Epithelial cell of esophagus (primary cell): Measurements from ENCODE around the gene NPR2.

Experiments
- DNase-seq: peaks from one replicate; pipeline ENCODE4 v3.0.0; 2010; ENCODE audit warnings: low read depth
- H3K4me3 ChIP-seq: 2 replicates; pipeline ENCODE4 v1.5.1; 2011; ENCODE audit warnings: mild to moderate bottlenecking, low read length, control low read depth
- TF ChIP-seq, protein P1 (sequence below): IDR thresholded peaks from 2 replicates; pipeline ENCODE4 v1.5.1; 2011; ENCODE audit warnings: low read depth, mild to moderate bottlenecking, low read length, control low read depth, inconsistent platforms; ENCODE audit not compliant: insufficient read depth; ENCODE audit errors: missing control alignments

Gene NPR2

GRCh38 chr9:35798658-35799374, 7.4 kb downstream of the NPR2 start:
- peak; percentile 99 for DNase-seq
- TF ChIP-seq, protein P1, sequence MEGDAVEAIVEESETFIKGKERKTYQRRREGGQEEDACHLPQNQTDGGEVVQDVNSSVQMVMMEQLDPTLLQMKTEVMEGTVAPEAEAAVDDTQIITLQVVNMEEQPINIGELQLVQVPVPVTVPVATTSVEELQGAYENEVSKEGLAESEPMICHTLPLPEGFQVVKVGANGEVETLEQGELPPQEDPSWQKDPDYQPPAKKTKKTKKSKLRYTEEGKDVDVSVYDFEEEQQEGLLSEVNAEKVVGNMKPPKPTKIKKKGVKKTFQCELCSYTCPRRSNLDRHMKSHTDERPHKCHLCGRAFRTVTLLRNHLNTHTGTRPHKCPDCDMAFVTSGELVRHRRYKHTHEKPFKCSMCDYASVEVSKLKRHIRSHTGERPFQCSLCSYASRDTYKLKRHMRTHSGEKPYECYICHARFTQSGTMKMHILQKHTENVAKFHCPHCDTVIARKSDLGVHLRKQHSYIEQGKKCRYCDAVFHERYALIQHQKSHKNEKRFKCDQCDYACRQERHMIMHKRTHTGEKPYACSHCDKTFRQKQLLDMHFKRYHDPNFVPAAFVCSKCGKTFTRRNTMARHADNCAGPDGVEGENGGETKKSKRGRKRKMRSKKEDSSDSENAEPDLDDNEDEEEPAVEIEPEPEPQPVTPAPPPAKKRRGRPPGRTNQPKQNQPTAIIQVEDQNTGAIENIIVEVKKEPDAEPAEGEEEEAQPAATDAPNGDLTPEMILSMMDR = no peak
- no peak overlapping the region for H3K4me3 ChIP-seq

DNA sequence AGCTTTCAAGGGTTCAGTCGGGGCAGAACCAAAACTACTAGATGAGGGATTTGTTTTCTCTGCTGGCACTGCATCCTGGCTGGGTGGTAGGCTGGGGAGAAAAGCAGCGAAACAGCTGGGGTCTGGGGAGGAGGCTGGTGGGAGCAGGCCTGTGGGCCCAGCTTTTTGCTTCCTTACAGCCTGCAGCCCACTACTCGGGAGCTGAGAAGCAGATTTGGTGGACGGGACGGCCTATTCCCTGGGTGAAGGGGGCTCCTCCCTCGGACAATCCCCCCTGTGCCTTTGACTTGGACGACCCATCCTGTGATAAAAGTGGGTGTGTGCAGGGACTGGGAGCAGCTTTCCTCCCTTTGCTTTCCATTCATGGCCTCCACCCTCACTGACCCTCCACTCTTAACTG, 9.1 kb downstream of the NPR2 start:
- TF ChIP-seq, protein P1 = no peak
- DNase-seq = no peak
- H3K4me3 ChIP-seq = no peak overlapping the region

DNA sequence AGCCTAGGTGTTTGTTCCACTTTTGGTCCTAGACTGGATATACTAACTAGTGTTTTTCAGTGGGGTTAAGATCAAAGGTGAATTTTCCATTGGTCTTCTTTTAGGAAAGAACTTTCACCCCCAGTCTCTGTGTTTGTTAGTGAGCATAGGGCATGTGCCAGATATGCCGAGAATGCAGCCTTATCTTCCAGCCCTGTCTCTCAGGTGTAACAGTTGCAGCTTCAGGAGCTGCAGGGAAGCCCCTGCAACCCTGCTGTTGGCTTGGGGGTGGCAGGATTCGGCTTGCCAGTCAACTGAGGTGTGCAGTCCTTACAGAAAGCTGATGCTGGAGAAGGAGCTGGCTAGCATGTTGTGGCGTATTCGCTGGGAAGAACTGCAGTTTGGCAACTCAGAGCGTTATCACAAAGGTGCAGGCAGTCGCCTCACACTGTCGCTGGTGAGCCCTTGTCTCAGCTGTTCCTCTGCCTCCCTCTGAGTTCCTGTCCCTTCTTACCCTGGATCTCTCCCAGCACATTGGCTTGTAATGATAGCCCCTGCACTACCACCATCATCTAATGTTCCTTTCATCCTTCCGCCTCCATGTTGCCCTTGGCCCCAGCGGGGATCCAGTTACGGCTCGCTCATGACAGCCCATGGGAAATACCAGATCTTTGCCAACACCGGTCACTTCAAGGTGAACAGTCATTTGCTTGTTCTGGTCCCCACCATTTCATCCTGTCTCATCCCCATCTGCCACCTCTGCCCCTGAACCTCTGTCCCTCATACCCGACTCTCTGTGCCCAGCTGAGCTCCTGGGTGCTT, 10.1 kb downstream of the NPR2 start:
- DNase-seq = no peak
- H3K4me3 ChIP-seq = no peak overlapping the region
- TF ChIP-seq, protein P1 = no peak

DNA sequence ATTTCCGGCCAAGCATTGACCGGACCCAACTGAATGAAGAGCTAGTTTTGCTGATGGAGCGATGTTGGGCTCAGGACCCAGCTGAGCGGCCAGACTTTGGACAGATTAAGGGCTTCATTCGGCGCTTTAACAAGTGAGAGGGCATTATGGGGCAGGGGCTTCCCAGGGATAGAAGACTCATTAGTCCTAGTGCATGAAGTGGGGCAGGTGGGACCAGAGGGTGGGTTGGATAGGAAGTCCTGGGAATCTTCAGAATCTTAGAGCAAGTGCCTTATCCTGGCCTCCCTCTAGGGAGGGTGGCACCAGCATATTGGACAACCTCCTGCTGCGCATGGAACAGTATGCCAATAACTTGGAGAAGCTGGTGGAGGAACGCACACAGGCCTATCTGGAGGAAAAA, 14.7 kb downstream of the NPR2 start:
- TF ChIP-seq, protein P1 = no peak
- H3K4me3 ChIP-seq = no peak overlapping the region
- no peak for DNase-seq

DNA sequence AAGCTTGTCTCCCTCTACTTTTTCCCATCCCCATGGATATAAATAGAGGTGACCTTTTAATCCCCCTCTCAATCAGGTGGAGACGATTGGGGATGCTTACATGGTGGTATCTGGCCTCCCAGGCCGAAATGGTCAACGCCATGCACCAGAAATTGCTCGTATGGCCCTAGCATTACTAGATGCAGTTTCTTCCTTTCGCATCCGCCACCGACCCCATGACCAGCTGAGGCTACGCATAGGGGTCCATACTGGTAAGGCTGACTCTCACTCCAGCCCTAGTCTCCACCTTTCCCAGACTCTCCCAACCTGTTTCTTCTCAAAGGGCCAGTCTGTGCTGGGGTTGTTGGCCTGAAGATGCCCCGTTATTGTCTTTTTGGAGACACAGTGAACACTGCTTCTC, 17.0 kb downstream of the NPR2 start:
- TF ChIP-seq, protein P1 = no peak
- H3K4me3 ChIP-seq = no peak overlapping the region
- no peak for DNase-seq

- no peak overlapping the region for H3K4me3 ChIP-seq
- TF ChIP-seq, protein P1 = no peak
- DNase-seq = no peak
These were observed 18.7 kb downstream of the NPR2 start for GRCh38 chr9:35810122-35810521.
